Large intestine (tissue), 1 donor: ENCODE measurements around the gene RBAK. TPM values are rescaled to one million over a fixed set of nuclear protein-coding genes. Genes with fewer than 3 reads are reported as not detected.

ENCODE experiments used
- polyA plus RNA-seq: library from polyadenylated mRNA; unstranded; fragments of 120-200 nt; gene quantifications from one replicate; pipeline ENCODE4 v1.2.1, GENCODE V29; 2013

RBAK gene
- polyA plus RNA-seq, 1 donor = 13.7 TPM

Other genes with a start within 250 kb of the RBAK start
- 0.03 TPM for gene PAPOLB, start 183.8 kb upstream of the RBAK start, polyA plus RNA-seq
- 2.1 TPM for gene RADIL, start 162.1 kb upstream of the RBAK start, polyA plus RNA-seq
- gene MMD2, start 86.7 kb upstream of the RBAK start, polyA plus RNA-seq = 0.24 TPM
- gene WIPI2, start 144.4 kb downstream of the RBAK start, polyA plus RNA-seq = 44.7 TPM
- gene SLC29A4, start 237.1 kb downstream of the RBAK start, polyA plus RNA-seq = 22.7 TPM